HEK293 (cell line): ENCODE results near the gene ZNF565.
A peak's percentile ranks its signal among the peaks of the same experiment; 100 is the strongest.
"Not testable (repeated sequence)": the region's sequence is repeated elsewhere in the genome, so short reads cannot be mapped to it uniquely, and the experiment has no call there.

ENCODE experiments used
- CTCF ChIA-PET: fragments of 350-600 bp; formaldehyde crosslinking; extraction: SDS; loops from one replicate; lab custom pipeline; 2021; ENCODE audit warnings: antibody characterized with exemption; lab: Yijun Ruan, JAX
- POLR2A ChIA-PET: fragments of 300-600 bp; formaldehyde crosslinking; extraction: SDS; loops from one replicate; lab custom pipeline; 2020; ENCODE audit warnings: antibody characterized with exemption, inconsistent platforms; lab: Yijun Ruan, JAX
- H3K27ac ChIP-seq: fragments of 200-500 bp; sonication (Bioruptor generic); 2 replicates; pipeline ENCODE4 v1.5.1; 2014; ENCODE audit warnings: low read depth, low read length, control low read depth, inconsistent platforms; ENCODE audit errors: extremely low read depth
- H3K36me3 ChIP-seq, 2 experiments: fragments of 200-500 bp in 1 of 2; sonication (Bioruptor generic) in 1 of 2; 1 replicate in 1 of 2; 2 replicates in 1 of 2; pipeline ENCODE4 v1.5.1; 2014 to 2017; ENCODE audit warnings: inconsistent platforms in 2 of 2, low read length in 2 of 2; ENCODE audit not compliant: control insufficient read depth in 2 of 2, insufficient read depth in 1 of 2
- H3K4me1 ChIP-seq: fragments of 200-500 bp; sonication (Bioruptor generic); 2 replicates; pipeline ENCODE4 v1.5.1; 2014; ENCODE audit warnings: mild to moderate bottlenecking, low read length, inconsistent platforms; ENCODE audit not compliant: control insufficient read depth, insufficient read depth
- H3K4me3 ChIP-seq: 2 replicates; pipeline ENCODE4 v1.5.1; 2011; ENCODE audit warnings: low read depth, mild to moderate bottlenecking, control low read depth, low read length, moderate library complexity
- H3K9me3 ChIP-seq: fragments of 200-500 bp; sonication (Bioruptor generic); 2 replicates; pipeline ENCODE4 v1.5.1; 2014; ENCODE audit warnings: low read depth, low read length, inconsistent platforms; ENCODE audit not compliant: control insufficient read depth, insufficient read depth
- IKZF3 ChIP-seq: fragments of 450-650 bp; IDR thresholded peaks from 2 replicates; pipeline ENCODE4 v1.5.0; 2018; ENCODE audit warnings: missing biosample characterization, mild to moderate bottlenecking, missing genetic modification characterization, moderate library complexity
- ZBTB21 ChIP-seq: fragments of 450-650 bp; formaldehyde crosslinking; IDR thresholded peaks from 2 replicates; pipeline ENCODE4 v1.5.1; 2017; ENCODE audit warnings: missing biosample characterization, missing genetic modification characterization
- ZFP69B ChIP-seq: fragments of 450-650 bp; formaldehyde crosslinking; IDR thresholded peaks from 2 replicates; pipeline ENCODE4 v1.5.1; 2016; ENCODE audit warnings: missing biosample characterization, missing genetic modification characterization
- ZNF148 ChIP-seq: fragments of 450-650 bp; formaldehyde crosslinking; IDR thresholded peaks from 2 replicates; pipeline ENCODE4 v1.5.0; 2017; ENCODE audit warnings: missing biosample characterization, missing genetic modification characterization, borderline replicate concordance
- ZNF266 ChIP-seq: fragments of 450-650 bp; formaldehyde crosslinking; IDR thresholded peaks from 2 replicates; pipeline ENCODE4 v1.5.1; 2016; ENCODE audit warnings: missing biosample characterization, missing genetic modification characterization, low read depth
- ZNF292 ChIP-seq: fragments of 450-650 bp; formaldehyde crosslinking; IDR thresholded peaks from 2 replicates; pipeline ENCODE4 v1.5.1; 2016; ENCODE audit warnings: low read depth, missing biosample characterization, missing genetic modification characterization, borderline replicate concordance
- ZNF350 ChIP-seq: fragments of 450-650 bp; formaldehyde crosslinking; IDR thresholded peaks from 2 replicates; pipeline ENCODE4 v1.5.0; 2017; ENCODE audit warnings: missing biosample characterization, mild to moderate bottlenecking, missing genetic modification characterization
- ZNF362 ChIP-seq: fragments of 450-650 bp; formaldehyde crosslinking; IDR thresholded peaks from 2 replicates; pipeline ENCODE4 v1.5.1; 2016; ENCODE audit warnings: missing biosample characterization, missing genetic modification characterization
- ZNF398 ChIP-seq: fragments of 450-650 bp; formaldehyde crosslinking; IDR thresholded peaks from 2 replicates; pipeline ENCODE4 v1.5.1; 2017; ENCODE audit warnings: missing biosample characterization, missing genetic modification characterization
- ZNF48 ChIP-seq: fragments of 450-650 bp; formaldehyde crosslinking; IDR thresholded peaks from 2 replicates; pipeline ENCODE4 v1.5.1; 2016; ENCODE audit warnings: missing biosample characterization, missing genetic modification characterization
- ZNF501 ChIP-seq: fragments of 450-650 bp; formaldehyde crosslinking; IDR thresholded peaks from 2 replicates; pipeline ENCODE4 v1.5.1; 2016; ENCODE audit warnings: missing biosample characterization, missing genetic modification characterization

ZNF565 gene

GRCh38 chr19:36183245-36183628, 31.2 kb downstream of the ZNF565 start (continued):
- no peak for TF ChIP-seq ZNF148 (tag by site-specific recombination)
- TF ChIP-seq IKZF3 (tag by site-specific recombination), result no peak
- TF ChIP-seq ZNF266 (tag by site-specific recombination), result no peak
- TF ChIP-seq ZNF292 (tag by site-specific recombination), result no peak
- TF ChIP-seq ZBTB21 (tag by site-specific recombination), result no peak
- no peak for TF ChIP-seq ZNF398 (tag by site-specific recombination)
- TF ChIP-seq ZFP69B (tag by site-specific recombination), result no peak
- TF ChIP-seq ZNF350 (tag by site-specific recombination), result no peak

GRCh38 chr19:36182612-36183244, 31.7 kb downstream of the ZNF565 start:
- TF ChIP-seq ZNF501 (tag by site-specific recombination) (no peak), ZNF48 (tag by site-specific recombination) (no peak)
- TF ChIP-seq, all 188 proteins: peak for 0
- ChIA-PET POLR2A (no interaction called here), CTCF (interaction anchor here (0.6 kb wide), 1 partner anchor 172 kb away, joined by 3 read pairs; no protein-coding TSS in a partner anchor)
- H3K36me3 ChIP-seq, result peaks cover 14 to 31% of the 10 kb centered on the region in 2 experiments
- no peaks in the 10 kb centered on the region for H3K4me1 ChIP-seq
- no peak overlapping the region for H3K4me3 ChIP-seq
- peaks cover 2% of the 10 kb centered on the region for H3K9me3 ChIP-seq
- H3K27ac ChIP-seq, result no peak overlapping the region

GRCh38 chr19:36179077-36179476, 35.4 kb downstream of the ZNF565 start:
- POLR2A ChIA-PET, result interaction anchor here (2.8 kb wide), 1 partner anchor 52 kb away, joined by 7 read pairs; no protein-coding TSS in a partner anchor
- CTCF ChIA-PET, result interaction anchor here (0.7 to 1.9 kb wide), 6 partner anchors 9 to 118 kb away, joined by 3 to 11 read pairs (median 4); no protein-coding TSS in a partner anchor
- not testable (repeated sequence) for H3K4me1 ChIP-seq, H3K27ac ChIP-seq, H3K4me3 ChIP-seq, H3K9me3 ChIP-seq
- peaks cover 14 to 23% of the 10 kb centered on the region in 2 experiments for H3K36me3 ChIP-seq

GRCh38 chr19:36173846-36174245, 40.6 kb downstream of the ZNF565 start:
- CTCF ChIA-PET, result interaction anchor here (0.5 to 12.3 kb wide), 8 partner anchors 8 to 243 kb away, joined by 3 to 289 read pairs (median 4); partner anchors contain the start of gene CAPNS1

More at GRCh38 chr19:36173846-36174245, 40.6 kb downstream of the ZNF565 start:
- H3K4me3 ChIP-seq, H3K9me3 ChIP-seq, H3K27ac ChIP-seq, H3K36me3 ChIP-seq: not testable (repeated sequence)
- peak; percentile 62; the same call in 1 of the 2 replicates for TF ChIP-seq ZNF362 (tag by site-specific recombination)
- POLR2A ChIA-PET, result interaction anchor here (0.5 to 1.6 kb wide), 5 partner anchors 10 to 561 kb away, joined by 3 to 8 read pairs (median 3); no protein-coding TSS in a partner anchor
- peaks cover 17% of the 10 kb centered on the region for H3K4me1 ChIP-seq
